Measurements from ENCODE around the gene PIN4.
"Not testable (repeated sequence)": the region's sequence is repeated elsewhere in the genome, so short reads cannot be mapped to it uniquely, and the experiment has no call there.

The PIN4 gene

DNA sequence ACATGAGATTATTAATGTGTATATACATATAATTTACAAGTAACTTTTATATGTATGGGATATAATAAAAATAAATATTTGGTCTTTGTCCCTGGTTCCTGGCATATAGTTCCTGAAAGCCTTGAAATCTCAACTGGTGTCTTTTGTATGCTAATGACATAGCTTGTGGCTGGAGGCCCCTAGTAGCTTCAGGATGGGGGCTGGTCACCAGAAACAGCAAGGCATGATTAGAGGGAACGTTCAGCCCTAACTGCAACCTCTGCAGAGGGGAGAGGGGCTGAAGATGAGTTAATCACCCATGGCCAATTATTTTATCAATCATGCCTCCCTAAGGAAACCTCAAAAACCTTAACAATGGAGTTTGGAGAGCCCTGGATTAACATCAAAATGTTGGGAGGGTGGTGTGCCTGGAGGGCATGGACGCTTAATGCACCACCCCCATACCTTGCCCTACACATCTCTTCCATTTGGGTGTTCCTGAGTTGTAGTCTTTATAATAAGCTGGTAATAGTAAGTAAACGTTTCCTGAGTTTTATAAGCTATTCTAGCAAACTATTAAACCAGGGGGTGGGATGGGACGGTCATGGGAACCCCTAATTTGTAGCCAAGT, 21.3 kb downstream of the PIN4 start:
- DNase-seq, result no peak

DNA sequence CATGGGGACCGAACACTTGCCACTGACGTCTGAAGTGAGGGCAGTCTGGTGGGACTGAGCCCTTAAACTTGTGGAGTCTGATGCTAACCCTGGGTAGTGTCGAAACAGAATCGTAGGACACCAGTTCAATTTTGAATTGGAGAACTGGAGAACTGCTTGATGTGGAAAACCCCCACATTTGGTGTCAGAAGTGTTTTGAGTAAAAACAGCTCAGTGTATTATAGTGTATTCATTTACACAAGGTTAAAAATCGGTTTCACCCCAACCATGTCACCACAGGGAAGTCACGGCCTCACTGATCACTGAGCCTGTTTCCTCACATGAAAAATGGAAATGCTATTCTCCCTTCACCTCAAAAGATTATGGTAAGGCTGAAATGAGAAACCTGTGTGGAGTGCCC, 21.9 kb downstream of the PIN4 start:
- DNase-seq, result no peak

DNA sequence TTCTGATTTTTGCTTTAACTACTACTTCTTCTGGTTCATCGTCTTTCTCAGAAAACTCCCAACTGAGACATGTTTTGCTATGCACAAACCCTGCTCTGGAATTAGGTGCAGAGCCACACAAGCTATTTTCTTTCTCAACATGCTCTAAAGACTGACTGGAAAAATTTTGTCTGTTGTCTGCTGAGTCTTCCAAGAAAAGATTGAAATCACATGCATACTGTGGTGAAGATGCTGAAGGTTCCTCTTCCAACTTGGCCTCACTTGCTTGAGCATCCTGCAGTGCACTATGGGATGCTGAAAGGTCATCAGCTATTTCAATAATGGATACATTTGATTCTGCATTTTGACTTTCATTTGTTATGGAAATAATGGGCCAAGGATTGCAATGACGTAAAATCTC, 24.1 kb downstream of the PIN4 start:
- DNase-seq, result no peak

DNA sequence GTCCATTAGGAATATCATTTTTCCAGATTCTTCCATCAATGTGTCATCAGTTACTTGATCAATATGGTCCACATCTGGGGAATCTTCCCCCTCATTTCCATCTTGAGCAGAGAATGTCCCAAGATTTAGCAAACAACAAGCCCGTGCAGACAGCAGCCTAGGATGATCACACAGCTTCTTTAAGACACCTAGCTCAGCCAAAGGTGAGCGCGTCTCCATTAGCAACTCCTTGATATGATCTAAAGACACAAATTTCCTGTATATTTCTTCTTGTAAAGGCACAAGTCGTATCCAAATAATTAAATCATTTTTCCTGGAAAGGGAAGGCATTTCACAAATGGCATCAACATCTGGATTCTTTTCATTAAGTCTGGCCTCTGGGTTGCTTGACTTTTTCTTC, 25.8 kb downstream of the PIN4 start:
- DNase-seq, result no peak

DNA sequence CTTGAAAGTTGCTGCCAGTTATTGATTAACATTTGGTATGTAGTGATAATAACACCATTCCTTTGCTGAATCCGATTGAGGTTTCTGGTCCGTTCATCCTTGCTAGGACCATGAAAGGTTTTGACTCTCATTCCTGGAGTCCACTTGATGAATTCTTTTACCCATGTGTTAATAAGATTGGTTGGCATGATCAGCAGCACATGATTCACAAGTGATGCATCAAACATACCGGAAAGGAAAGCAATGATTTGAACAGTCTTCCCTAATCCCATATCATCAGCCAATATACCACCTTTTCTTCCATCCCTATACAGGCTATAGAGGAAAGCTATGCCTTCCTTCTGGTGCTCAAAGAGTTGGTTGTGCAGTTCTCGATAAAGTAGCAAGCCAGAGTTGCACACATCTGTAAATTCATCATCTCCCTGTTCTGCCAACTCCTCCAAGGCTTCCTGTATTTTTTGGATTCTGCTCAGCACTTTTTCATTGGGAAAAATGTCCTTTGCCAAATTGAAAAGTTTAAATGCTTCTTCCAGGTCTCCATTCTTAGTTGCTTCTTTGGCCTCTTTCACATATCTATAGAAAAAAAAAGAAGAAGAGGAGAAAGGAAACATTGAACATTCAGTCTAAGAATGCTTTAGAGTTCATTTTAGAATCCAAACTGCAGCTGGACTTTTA, 26.7 kb downstream of the PIN4 start:
- DNase-seq, result no peak

DNA sequence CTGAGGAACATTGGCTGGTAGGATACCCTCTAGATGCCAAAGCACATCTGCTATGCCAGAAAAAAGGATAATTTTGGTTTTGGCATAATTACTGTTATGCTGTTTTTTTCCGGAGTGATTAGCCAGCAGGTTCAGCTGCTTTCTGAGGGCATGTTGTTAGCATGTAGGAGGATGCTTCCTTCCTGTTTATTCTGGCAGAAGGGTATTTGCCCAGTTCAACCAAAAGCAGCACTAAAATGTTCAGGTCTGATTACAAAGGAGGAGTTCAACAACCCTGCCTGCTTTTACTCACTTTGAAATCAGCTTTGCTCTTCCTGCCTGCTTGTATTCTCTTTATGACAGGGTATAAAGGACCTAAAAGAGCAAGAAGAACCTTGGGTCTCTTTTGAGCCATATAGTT, 35.4 kb downstream of the PIN4 start:
- no peak for DNase-seq

DNA sequence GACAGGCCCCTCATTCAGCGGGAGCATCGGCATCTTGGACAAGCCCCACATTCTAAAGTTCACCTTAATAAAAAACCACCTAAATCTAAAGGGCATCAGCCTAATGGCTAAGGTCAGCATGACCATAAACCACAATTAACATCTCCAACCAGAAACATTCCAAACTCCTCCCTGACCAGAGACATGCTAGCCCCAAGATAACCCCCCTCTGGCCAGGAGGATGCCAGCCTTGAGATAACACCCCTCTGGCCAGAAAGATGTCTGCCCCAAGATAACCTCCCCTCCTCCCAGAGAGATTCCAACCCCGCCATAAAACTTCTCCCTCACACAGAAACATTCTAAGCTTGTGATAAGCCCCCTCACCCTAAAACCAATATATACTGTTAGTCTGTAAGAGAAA, 38.8 kb downstream of the PIN4 start:
- not testable (repeated sequence) for DNase-seq

DNA sequence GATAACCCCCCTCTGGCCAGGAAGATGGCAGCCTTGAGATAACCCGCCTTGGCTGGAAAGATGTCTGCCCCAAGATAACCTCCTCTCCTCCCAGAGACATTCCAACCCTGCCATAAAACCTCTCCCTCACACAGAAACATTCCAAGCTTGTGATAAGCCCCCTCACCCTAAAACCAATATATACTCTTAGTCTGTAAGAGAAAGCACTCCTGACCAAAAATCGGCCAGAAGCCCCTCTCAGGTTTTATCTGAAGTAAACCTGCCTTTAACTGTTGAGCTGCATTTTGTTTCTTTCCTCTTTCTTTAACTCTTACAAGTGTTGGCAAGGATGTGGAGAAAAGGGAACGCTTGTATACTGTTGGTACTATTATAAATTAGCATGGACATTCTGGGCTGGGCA, 48.7 kb downstream of the PIN4 start:
- no peak for DNase-seq

DNA sequence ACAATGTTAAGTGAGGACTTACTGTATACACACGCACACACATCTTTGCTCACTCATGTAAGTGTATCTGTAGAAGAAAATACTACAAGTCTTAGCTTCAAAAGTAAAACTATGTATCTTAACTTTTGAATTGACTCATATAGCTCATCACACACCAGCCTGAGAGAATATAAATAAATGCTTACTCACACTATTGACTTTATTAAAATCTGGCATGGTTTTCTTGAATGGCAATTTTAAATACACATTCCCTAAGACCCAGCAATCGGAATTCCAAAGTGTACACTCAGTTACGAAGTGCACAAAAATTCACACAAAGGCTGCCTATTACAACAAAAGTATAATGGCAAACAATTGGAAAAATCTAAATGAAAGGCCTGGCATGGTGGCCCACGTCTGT, 55.3 kb downstream of the PIN4 start:
- no peak for DNase-seq

DNA sequence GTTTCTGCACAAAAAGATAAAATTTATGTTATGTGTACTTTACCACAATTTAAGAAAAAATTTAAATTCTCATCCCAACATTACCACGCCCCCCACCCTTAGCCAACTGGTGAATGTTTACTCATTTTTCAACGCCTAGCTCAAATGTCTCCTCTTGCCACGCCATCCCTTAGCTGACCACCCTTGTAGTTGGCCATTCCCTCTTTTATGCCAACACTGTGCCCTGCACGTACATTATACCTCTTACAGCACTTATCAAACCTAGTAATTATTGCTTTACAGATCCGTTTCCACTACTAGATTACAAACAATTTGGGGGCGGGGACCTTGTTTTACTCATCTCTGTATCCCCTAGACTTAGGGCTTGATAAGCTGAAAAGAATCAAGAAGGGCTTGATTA, 56.6 kb downstream of the PIN4 start:
- no peak for DNase-seq

DNA sequence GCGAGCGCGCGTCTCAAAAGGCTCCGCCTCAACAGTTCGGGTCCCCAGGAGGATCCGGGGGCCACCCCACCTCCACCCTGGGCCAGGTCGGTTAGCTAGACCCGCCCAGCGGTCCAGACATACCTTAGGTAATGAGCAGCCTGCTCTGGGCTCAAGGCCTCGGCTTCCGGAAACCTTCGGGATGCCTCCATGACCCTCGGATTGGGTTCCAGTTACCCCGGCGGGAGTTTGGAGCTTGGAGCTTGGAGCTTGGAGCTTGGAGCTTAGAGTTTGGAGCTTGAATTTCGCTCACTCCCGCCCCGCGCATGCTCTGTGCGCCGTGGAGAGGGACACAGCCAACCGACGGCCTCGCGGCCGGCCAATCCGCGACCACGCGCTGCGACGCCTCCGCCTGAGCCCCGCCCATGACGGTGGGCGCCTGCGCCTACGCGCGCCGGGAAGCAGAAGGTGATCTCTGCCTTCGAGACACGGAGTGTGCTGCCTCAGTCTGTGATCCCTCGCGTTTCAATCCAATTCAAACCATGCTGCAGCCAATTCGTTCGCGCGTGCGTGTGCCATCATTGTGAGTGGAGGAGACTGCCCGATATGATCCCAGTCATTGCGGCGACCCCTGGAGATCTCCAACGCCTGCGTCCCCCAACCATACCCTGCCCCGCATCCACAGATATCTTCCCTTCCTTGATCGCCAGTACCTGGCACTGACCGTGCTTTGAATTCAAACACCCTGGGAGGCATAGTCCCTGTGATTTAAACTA, 57.3 kb downstream of the PIN4 start, which contains the start of gene ERCC6L:
ERCC6L (minus strand) TSS at position 307 of the 755 bp plus-strand sequence; CDS start at position 191, 116 bp downstream.
- DNase-seq, result peak; percentile 43

DNA sequence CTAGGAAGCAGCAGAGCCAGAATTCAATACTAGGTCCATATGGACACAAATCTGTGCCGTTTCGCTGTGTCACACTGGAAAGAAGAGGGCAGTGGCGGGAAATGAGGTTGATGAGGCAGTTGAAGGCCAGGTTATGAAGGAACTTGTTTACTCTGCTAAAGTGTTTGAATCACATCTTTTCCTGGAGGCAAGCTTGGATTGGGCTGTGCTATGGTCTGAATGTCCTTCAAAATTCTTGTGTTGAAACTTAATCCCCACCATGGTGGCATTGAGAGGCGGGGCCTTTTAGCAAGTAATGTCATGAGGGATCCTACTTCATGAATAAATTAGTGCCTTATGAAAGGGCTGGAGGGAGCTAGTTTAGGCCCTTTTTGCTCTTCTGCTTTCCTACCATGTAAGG, 59.4 kb downstream of the PIN4 start:
- DNase-seq, result no peak

DNA sequence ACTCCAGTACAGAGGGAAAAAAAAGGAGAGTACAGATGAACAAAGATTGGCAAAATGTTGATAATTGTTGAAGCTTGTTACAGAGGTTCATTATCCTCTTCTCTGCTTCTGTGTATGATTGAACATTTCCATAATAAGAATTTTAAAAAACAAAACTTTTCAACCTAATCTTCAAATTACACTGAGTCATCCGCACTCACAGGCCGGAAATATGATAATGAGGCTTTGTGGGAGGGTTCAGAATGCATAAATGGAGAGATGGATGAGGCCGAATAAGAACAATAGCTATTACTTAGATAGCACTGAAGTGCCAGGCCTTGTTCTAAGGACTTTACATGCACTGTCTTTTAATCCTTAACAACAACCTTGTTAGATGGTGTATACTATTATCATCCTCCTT, 61.9 kb downstream of the PIN4 start:
- DNase-seq, result no peak

DNA sequence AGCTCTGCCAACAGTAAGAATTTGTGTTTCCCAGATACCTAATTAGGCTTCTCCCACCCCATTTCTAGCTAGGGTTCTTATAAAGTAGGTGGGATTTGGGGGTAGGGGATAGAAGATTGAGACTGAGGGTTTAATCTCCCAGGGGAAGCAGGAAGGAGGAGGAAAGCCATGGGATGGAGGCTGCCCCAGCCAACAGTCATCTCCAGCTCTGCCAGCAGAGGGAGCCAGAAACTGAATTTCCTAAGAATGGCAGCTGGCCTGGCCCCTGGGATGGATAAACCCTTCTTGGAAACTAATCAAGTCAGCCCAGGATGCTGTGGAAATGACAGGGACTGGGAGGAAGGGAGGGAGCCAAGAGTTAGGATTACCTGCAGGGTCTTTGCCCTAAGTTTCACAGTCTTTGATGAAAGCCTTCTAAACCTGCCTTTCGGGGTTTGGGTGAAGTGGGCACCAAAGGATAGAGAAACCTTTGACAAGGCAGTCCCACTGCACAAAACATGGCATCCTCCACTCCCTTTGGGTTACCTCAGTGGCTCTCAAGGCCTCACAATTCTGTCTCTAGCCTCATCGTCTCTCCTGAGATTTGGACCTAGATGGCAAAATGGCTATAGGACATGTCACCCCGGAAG, 64.0 kb downstream of the PIN4 start:
- DNase-seq, result no peak

DNA sequence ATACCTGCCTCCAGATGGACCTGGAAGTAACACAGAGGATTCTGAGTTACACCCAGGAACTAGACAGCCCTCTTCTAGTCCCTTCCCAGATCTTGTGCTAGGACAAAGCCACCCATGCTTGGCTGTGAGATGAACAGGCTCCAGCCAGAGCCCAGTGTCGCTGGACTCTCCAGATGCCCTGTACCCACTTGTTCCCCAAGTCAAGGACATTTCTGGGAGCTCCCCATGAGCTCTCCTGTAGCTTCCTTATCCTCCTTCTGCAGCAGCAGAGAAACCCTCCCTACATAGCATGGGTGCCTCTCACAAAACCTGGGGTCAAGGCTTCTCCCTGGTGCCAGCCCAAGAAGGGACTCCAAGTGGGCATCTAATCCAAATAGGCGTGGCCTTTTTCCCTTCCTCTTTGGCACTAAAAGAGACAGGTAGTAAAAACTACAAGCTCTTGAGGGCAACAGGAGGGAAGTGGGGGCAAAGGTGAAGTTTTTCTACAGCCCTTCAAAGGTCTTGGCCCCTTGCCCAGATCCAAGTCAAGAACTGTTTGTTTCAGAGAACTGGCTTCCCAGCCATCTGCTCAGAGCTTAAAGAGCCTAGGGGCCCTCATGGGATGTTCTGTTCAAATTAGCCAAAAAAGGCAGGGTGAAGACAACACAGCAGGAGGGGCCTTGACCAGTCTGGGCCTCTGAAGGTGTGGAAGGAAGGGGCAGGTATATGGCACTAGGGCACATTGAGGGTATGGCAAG, 65.8 kb downstream of the PIN4 start:
- no peak for DNase-seq
